Prostate gland (tissue), 2 donors: Measurements from ENCODE around the gene ACTR1B. TPM values are rescaled to one million over a fixed set of nuclear protein-coding genes. Genes with fewer than 3 reads are reported as not detected.

ENCODE experiments used
- DNase-seq: peaks from one replicate; pipeline ENCODE4 v3.0.0-alpha.2; 2019; ENCODE audit warnings: low spot score
- H3K27ac ChIP-seq, 2 donors: fragments of 200-600 bp; sonication (generic); 2 replicates each; pipeline ENCODE4 v1.5.1; 2017 to 2019
- H3K27me3 ChIP-seq: fragments of 200-600 bp; sonication (generic); replicated peaks from 2 replicates; pipeline ENCODE4 v1.5.1; 2019; ENCODE audit not compliant: insufficient read depth
- H3K36me3 ChIP-seq, 2 donors: fragments of 200-600 bp; sonication (generic); 1 replicate in 1 of 2; 2 replicates in 1 of 2; pipeline versions ENCODE4 v1.5.1 to v1.8.1; 2017 to 2019
- H3K4me1 ChIP-seq: fragments of 200-600 bp; sonication (generic); replicated peaks from 2 replicates; pipeline ENCODE4 v1.5.1; 2019
- H3K4me3 ChIP-seq, 2 donors: fragments of 200-600 bp; sonication (generic); 2 replicates each; pipeline ENCODE4 v1.5.1; 2017 to 2019
- H3K9me3 ChIP-seq: fragments of 200-600 bp; sonication (generic); 2 replicates; pipeline ENCODE4 v1.5.1; 2017
- POLR2A ChIP-seq: fragments of 450-650 bp; IDR thresholded peaks from one replicate; pipeline ENCODE4 v1.6.1; 2016; ENCODE audit warnings: antibody characterized with exemption, mild to moderate bottlenecking
- POLR2AphosphoS5 ChIP-seq: sonication (generic); formaldehyde crosslinking; IDR thresholded peaks from one replicate; pipeline ENCODE4 v1.6.1; 2017; ENCODE audit warnings: antibody characterized with exemption
- WGBS: methylation state at CpG from one replicate; pipeline ENCODE4 v1.1.5; 2018; 5-methylcytosine and 5-hydroxymethylcytosine counted together
- intact Hi-C: fragments of 100-400 bp; cut with DNase I; formaldehyde crosslinking; loops from one replicate; pipeline ENCODE4 v1.14.2; 2022
- total RNA-seq, 2 donors: library from RNA; depleted of rRNA; stranded (reverse); fragments of >200 nt; gene quantifications; one replicate each; pipeline ENCODE4 v1.1.0, GENCODE V29; 2016
- TF ChIP-seq, protein P1 (sequence below), 4 experiments: fragments of 200-600 bp in 2 of 4; fragments of 450-650 bp in 2 of 4; sonication (generic) in 2 of 4; IDR thresholded peaks; 1 replicate in 3 of 4; 2 replicates in 1 of 4; pipeline ENCODE4 v1.5.1; 2016 to 2019; ENCODE audit warnings: antibody characterized with exemption in 4 of 4, mild to moderate bottlenecking in 2 of 4, moderate library complexity in 2 of 4

Gene ACTR1B
- total RNA-seq, 2 donors from 2014 or later: 80.5 to 102 TPM

DNA sequence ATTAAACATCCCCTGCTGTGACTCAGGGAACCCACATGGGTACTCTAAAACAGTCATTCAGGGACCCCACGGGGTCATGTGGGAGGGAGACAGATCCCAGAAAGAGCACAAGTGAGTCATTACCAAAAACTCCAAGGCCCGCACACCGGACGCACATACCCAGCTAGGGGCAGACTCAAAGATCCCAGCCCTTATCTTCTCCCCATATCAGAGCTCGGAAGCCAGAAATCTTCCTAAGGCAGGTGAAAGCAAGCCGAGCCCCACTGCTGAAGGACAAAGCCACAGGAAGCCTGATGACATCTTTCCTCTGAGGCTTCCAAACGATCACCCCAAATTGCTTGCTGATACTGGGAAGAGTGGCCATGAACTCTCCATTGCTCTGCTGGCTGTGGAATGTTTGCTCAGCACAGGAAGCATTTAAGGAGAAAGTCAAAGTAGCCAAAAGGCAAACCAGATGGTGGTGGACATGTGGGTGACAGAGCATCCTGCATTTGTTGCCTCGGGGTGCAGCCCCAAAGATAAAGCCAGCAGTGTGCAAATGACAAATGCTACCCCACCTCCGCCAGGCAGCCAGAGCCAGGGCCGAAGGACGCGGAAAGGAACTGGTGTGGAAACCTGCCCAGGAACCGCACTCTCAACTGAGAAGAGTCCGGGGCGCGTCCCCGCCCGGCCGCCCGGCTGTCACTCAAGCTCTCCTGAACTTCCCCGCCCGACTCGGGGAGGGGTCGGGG is 784 bp downstream of the ACTR1B start:
- intact Hi-C loops: loop anchor here (1.0 to 10.0 kb wide), 2 partner anchors 17 to 332 kb away; partner anchors contain the start of genes COX5B and TMEM131
- H3K36me3 ChIP-seq: peaks cover 6% of the 10 kb centered on the region in 2 donors
- WGBS: 2% methylated on average over 20 of the region's 24 CpGs
- no peaks in the 10 kb centered on the region for H3K27me3 ChIP-seq
- no peaks in the 10 kb centered on the region for H3K9me3 ChIP-seq
- peak; percentile 70 for DNase-seq
- TF ChIP-seq POLR2A (peak; percentile 14), POLR2AphosphoS5 (peak; percentile 24)
- TF ChIP-seq, protein P1, sequence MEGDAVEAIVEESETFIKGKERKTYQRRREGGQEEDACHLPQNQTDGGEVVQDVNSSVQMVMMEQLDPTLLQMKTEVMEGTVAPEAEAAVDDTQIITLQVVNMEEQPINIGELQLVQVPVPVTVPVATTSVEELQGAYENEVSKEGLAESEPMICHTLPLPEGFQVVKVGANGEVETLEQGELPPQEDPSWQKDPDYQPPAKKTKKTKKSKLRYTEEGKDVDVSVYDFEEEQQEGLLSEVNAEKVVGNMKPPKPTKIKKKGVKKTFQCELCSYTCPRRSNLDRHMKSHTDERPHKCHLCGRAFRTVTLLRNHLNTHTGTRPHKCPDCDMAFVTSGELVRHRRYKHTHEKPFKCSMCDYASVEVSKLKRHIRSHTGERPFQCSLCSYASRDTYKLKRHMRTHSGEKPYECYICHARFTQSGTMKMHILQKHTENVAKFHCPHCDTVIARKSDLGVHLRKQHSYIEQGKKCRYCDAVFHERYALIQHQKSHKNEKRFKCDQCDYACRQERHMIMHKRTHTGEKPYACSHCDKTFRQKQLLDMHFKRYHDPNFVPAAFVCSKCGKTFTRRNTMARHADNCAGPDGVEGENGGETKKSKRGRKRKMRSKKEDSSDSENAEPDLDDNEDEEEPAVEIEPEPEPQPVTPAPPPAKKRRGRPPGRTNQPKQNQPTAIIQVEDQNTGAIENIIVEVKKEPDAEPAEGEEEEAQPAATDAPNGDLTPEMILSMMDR (IDR thresholded peaks at IDR 0.05): peak in 1 of 4 experiments; percentile 9
- peak overlapping the region; percentile 69 to 82 for H3K4me3 ChIP-seq
- peaks cover 14% of the 10 kb centered on the region for H3K4me1 ChIP-seq
- H3K27ac ChIP-seq: peak overlapping the region; percentile 93 to 95

DNA sequence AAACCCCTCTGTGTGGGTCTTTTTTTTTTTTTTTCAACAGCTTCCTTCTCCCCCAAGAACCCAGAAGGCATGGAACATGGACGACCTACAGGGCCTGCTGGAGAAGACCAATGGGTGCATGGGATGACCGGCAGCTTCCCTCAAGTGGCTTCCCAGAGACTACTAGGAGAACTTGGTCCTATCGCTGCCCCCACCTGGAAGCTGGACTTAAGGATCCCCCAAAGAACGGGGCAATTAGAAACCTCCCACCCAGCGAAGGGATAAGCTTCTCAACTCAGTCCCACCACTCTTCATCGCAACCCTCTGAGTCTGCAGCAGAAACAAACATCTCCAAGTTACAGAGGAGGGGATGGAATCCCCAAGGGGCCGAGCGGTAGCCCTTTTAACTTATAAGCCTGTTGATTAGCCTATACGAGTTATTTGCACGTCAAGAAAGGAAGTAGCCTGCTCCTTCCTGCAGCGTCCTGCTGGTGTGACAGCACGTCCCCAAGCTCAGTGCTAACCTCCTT is 1.4 kb downstream of the ACTR1B start:
- WGBS: 33% methylated on average over 12 of the region's 12 CpGs
- peak overlapping the region; percentile 69 to 82 for H3K4me3 ChIP-seq
- H3K4me1 ChIP-seq: peaks cover 14% of the 10 kb centered on the region
- H3K27ac ChIP-seq: peak overlapping the region; percentile 93 to 95
- H3K27me3 ChIP-seq: no peaks in the 10 kb centered on the region
- no peak for DNase-seq
- intact Hi-C loops: loop anchor here (10.0 kb wide), 1 partner anchor 332 kb away; the partner anchor contains the start of gene TMEM131
- TF ChIP-seq POLR2A (no peak), POLR2AphosphoS5 (no peak)
- TF ChIP-seq, protein P1 (IDR thresholded peaks at IDR 0.05): no peak
- peaks cover 6 to 11% of the 10 kb centered on the region in 2 donors for H3K36me3 ChIP-seq
- H3K9me3 ChIP-seq: no peaks in the 10 kb centered on the region

GRCh38 chr2:97661927-97662326 is 1.9 kb downstream of the ACTR1B start:
- peaks cover 6 to 11% of the 10 kb centered on the region in 2 donors for H3K36me3 ChIP-seq
- no peaks in the 10 kb centered on the region for H3K27me3 ChIP-seq
- peaks cover 14% of the 10 kb centered on the region for H3K4me1 ChIP-seq
- no peak for DNase-seq
- no peak overlapping the region for H3K4me3 ChIP-seq
- TF ChIP-seq, protein P1 (IDR thresholded peaks at IDR 0.05): no peak
- TF ChIP-seq POLR2AphosphoS5 (no peak), POLR2A (no peak)
- intact Hi-C loops: loop anchor here (10.0 kb wide), 1 partner anchor 333 kb away; the partner anchor contains the start of gene TMEM131
- no peak overlapping the region for H3K27ac ChIP-seq
- WGBS: 84% methylated on average over 6 of the region's 6 CpGs
- H3K9me3 ChIP-seq: no peaks in the 10 kb centered on the region

DNA sequence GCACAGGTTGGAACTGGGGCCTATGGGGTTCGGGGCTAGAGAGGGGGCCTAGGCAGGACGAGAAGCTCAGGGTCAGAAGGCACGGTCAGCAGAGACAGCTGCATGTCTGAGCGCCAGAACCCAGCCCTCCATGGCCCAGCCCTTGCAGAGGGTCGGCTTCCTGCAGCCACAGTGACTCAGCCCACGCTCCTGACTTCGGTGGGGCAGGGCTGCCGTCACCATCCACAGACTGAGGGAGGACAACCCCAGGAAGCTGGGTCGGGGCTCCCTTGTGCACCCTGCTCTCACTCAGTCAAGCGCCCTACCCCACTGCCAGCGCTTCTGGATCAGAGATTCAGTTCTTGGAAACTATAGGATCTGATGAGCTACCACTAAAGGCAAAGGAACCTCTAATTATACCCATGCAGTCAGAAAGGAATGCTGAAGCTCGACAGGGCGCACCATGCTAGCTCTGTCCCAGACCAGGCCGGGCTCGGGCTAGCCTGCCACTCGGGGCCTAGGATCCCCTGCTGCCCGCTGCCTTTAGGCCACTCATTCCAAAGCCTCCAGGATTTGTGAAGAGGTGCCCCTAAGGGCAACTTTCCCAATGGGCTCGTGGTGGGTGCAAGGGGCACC is 3.0 kb downstream of the ACTR1B start:
- no peak overlapping the region for H3K4me3 ChIP-seq
- peaks cover 6 to 11% of the 10 kb centered on the region in 2 donors for H3K36me3 ChIP-seq
- H3K4me1 ChIP-seq: peaks cover 14% of the 10 kb centered on the region
- no peaks in the 10 kb centered on the region for H3K9me3 ChIP-seq
- H3K27ac ChIP-seq: no peak overlapping the region
- no peak for DNase-seq
- 90% methylated on average over 18 of the region's 18 CpGs for WGBS
- TF ChIP-seq, protein P1 (IDR thresholded peaks at IDR 0.05): no peak
- TF ChIP-seq POLR2A (no peak), POLR2AphosphoS5 (no peak)
- intact Hi-C loops: loop anchor here (10.0 kb wide), 1 partner anchor 334 kb away; the partner anchor contains the start of gene TMEM131
- H3K27me3 ChIP-seq: no peaks in the 10 kb centered on the region
